HG03139 (cell line): ENCODE results near the gene P4HTM.

Source experiments
- ATAC-seq: cut with Tn5 transposase; IDR thresholded peaks from one replicate; pipeline ENCODE4 v1.9.1; 2021; ENCODE audit not compliant: unreplicated experiment

Gene P4HTM

DNA sequence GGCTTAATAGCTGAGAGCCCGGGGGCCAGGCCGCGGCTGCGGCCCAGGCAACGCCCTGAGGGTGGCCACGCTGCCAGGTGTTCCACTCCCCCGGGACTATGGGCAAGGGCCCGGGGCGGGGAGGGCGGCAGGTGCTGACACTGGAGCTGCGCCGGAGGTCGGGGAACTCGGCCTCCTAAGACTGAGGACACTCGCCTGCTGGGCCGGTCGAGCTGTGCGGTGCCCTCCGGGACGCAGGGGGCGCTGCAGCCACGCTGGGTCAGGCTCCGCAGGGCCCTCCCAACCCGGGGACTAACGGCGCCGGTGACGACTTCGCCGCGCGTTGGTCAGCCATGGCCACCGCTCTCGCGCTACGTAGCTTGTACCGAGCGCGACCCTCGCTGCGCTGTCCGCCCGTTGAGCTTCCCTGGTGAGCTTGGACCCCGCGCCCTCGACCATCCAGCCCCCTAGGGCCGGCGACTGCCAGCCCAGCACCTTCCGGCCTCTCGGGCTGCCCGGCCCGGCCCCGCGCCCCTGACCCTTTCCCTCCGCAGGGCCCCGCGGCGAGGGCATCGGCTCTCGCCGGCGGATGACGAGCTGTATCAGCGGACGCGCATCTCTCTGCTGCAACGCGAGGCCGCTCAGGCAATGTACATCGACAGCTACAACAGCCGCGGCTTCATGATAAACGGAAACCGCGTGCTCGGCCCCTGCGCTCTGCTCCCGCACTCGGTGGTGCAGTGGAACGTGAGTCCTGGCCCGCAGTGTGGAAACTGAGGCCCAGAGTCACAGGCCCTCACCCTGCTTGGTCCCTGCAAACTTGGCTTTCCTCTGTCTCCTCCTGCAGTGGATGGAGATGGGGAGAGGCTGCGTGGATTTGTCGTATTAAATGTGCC lies 32.0 kb downstream of the P4HTM start, which contains the start of gene NDUFAF3:
Gene NDUFAF3, plus strand, starts transcription at position 309 of the 875 bp plus-strand sequence. Its CDS starts 24 bp downstream, at position 333.
- peak; percentile 49 for ATAC-seq

DNA sequence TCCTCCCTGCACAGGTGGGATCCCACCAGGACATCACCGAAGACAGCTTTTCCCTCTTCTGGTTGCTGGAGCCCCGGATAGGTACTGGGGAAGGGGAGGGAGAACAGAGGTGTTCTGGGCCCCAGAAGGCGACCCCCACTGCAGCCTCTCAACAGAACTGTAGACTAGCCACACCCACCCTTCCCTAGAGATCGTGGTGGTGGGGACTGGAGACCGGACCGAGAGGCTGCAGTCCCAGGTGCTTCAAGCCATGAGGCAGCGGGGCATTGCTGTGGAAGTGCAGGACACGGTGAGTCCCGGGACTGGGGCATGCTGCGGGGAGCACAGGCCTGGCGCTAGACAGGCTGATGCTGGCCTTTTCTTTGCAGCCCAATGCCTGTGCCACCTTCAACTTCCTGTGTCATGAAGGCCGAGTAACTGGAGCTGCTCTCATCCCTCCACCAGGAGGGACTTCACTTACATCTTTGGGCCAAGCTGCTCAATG lies 32.7 kb downstream of the P4HTM start:
- ATAC-seq = no peak

DNA sequence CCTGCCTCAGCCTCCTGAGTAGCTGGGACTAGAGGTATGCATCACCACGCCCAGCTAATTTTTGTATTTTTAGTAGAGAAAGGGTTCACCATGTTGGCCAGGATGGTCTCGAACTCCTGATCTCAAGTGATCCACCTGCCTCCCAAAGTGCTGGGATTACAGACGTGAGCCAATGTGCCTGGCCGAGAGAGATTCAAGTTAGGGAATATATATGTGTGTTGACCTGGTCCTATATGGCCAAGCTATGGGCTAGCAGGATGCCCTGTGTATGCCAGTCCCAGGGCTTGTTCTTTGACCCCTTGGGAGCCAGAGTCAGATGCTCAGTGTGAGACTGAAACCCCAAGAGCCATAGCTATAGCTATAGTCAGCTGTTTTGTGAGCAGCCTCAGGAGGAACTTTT lies 33.7 kb downstream of the P4HTM start:
- ATAC-seq = no peak

DNA sequence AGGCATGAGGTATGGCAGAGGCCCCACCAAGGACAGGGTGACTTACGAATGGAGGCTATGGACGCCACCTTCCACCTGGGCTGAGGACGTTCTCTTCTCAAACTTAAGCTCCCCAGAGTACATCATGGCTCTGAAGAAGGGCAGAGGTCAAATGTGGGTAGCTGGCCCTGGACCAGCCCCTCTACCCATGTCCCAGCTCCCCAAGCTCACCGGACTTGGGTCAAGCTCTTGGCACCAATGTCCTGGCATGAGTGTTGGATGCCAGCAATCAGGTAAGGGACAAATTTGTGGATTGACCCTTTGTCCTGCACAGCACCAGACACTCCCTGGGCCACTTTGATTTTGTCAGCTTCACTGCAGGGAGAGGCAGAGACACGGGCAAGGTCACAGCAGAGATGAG lies 34.4 kb downstream of the P4HTM start:
- ATAC-seq = no peak

DNA sequence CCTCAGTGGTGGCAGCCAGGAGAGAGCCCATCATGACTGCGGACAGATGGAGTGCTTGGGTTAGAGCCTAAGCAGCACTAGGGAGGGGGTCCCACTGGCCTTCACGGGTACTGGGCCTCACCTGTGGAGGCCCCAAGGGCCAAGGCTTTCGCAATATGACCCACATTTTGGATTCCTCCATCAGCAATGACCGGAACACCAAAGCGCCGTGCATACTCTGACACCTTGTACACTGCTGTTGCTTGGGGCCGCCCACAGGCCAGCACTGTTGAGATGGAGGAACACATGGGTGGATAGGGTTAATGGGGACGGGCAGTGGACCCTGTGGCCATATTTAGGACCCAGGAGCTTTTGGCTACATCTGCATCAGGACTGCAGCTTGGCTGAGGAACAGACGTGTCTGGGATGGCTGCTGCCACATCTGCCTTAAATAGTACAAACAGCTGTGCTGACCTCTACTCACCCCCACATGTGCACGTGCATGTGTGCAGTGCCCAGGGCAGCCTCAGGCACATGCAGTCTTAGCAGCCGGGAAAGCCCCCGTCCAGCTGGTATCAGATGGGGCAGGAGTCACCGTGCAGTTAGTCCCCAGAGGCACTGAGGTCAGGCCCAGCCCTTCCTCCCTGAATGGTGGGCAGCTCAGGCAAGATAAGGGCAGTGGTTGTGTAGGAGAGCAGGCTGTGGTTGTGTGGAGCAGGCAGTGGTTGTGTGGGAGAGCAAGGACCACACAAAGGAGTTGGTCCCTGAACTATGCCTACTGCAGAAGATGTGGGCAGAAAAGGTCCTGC lies 35.2 kb downstream of the P4HTM start:
- ATAC-seq = no peak

DNA sequence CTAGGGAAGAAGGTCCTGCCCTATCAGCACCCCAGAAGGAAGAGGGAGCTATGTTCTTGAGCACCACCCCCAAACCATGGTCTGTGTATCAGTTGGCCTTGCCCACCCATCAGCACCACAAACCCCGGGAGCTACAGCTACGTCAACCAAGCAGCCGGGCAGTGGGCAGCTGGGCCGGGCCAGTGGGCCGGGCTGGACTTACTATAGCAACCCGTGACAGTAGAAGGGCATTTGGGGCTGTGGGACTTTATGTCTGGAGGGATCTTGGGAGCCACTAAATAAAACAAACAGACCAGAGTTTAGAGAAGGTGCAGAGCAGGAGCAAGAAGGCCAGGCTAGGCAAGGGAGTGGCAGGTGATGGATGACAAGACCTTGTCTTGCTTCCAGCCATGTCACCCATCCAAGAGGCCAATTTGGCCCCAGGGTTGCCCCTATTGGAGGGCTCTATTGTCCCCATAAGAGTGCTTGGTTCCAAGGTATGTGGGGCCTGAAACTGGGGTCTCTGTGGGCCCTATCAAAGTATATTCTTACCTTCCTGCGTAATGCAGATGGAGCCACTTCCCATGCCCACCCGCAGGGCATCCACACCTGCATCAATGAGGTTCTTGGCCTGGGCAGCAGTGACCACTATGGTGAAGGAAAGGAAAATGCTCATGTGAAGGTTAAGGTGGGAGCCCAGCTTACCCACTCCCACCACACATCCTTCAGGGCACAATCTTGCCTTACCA lies 35.9 kb downstream of the P4HTM start:
- no peak for ATAC-seq

DNA sequence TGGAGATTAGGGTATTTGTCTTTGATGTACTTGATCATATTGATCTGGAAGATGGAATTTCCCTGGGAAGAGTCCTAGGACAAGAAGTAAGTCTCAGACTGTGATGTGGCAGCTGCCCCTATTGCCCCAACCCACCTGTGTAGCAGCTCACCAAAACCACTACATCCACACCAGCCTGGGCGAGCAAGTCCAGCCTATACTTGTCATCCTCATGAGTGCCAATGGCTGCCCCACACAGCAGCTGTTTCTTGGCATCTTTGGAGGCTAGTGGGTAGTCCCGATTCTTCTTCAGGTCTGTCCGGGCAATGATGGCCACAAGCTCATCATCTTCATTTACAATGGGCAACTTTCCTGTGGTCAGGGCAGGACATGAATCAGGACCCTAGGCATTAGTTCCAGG lies 36.5 kb downstream of the P4HTM start:
- ATAC-seq = no peak

DNA sequence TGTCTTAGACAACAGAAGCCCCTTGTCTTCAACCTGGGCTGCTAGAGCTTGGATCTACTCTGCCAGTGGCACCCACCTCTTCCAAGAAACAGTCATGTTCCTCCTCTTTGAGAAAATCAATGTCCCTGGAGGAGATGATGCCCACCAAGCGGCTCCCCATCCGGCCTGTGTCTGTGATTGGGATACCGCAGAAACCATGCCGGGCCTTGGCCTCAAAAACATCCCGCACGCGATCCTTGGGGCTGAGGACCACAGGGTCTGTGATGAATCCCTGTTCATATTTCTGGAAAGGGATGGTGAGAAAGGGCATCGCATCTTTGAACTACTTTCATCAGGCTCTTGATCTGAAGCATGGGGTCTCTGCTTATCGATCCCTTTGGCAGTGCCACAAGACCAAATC lies 37.6 kb downstream of the P4HTM start:
- no peak for ATAC-seq

DNA sequence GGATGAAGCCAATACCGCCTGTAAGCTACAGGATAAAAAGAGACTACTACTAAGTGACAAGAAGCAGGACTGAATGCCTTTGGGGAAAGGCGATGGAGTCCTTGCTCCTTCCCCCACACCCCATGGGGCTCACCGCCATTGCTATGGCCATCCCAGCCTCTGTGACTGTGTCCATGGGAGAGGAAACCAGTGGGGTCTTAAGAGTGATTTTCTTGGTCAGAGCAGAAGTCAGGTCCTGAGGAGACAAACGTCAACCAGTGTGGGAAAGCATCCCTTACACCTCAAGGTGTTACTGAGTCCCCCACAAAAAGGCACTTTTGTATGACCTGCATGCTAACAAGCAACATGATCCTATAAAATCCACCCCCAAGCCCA lies 38.2 kb downstream of the P4HTM start:
- no peak for ATAC-seq

DNA sequence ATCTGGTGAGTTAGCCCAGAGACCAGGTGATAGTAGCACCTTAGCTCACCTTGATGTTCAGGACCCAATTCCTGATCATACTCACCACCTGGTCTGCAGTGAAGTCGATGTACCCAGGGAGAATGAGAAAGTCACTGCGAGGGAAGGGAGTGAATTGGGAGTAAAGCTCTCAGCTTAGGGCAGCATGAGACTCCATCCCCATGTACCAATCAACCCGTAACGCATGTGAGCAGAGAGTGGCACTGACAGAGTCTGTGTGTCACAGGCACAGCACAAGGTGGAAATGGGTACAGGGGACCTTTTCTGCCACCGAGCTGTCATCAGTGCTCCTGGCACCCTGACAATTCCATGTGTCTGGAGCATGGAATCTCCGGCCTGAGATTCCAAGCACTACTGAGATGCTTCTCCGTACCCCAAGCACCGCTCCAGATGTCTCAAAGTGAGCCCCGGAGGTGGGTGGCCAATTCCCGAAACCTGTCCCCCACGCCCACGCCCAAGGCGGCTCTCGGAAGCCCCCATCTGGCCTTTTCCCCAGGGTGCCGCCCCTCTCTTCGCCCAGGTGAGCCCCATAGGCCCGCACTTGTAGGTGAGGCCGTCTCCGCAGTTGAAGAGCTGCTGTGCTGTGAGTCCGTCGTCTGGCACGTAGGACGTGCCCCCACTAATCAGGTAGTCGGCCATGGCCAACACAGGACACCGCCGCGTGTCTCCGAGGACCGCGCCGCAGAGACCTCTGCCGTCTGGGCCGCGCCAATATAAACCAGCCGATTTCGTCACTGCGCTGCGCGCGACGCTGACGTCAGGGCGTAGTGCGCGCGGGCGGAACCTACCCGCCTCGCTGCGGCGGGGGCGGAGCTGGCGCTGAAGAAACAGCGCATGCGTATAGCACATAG lies 38.9 kb downstream of the P4HTM start, which contains the start of gene IMPDH2:
Gene IMPDH2, minus strand, starts transcription at position 726 of the 890 bp plus-strand sequence. Its CDS starts 48 bp downstream, at position 678.
- peak; percentile 78 for ATAC-seq

DNA sequence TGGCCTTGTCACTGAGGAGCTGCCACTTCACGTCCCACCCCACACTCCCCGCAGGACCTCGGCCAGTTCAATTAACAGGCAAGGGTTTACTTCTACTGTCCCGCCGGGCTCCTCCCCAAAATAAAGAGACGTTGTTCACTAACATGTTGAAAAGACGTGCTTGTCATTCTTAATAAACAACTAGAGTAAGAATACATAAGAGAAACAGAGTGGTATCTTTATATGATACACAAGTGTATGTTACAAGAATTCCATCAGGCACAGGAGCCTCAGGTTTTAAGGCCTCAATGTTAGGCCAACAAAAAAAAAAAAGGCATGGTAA lies 39.5 kb downstream of the P4HTM start:
- no peak for ATAC-seq

DNA sequence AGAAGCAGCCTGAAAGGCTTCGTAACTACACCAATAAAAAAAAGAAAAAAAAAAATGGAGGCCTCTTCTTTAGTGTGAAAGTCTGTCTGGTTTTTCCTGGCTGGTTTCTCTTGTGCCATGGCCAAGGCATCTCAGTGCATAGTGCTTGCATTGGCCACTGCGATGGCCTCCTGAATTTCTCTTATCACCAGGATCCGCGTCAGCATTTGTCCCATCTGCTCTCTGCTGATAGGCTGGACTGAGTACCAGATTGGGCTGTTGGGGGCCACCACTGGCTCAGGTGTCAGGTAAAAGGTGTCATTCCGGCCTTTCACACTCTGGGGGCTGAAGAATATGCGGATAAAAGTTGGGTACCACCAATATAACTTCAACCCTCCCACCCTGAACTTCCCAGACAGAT lies 40.3 kb downstream of the P4HTM start:
- ATAC-seq = no peak

DNA sequence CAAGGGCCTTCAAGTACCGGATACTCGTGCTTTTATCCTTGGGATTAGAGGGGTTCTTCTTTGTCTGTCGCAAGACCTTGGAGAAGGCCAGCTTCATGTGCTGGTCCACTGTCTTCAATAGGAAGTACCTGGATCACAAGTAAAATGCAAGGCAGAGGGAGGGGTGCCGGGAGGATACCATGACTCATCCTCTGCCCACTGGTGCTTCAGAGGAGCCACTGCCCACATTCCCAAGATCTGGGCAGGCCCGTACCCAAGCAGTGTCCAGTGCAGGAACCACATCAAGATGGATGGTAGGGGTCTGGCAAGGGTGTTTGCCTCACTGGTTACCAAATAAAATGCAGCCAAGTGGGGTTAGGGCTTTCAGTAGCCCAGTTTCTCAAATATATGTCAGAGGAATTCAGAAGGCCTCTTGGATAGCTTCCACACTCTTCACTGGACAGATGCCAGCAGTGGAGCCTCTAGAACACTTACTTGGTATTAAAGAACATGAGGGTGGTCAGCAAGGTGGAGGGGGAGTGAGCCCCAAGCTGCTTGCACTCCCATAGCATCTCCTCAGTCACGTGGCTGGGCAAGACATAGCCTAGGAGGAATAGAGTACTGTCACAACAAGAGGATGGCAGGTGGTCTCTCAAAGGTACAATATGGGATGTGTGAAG lies 42.7 kb downstream of the P4HTM start:
- no peak for ATAC-seq

DNA sequence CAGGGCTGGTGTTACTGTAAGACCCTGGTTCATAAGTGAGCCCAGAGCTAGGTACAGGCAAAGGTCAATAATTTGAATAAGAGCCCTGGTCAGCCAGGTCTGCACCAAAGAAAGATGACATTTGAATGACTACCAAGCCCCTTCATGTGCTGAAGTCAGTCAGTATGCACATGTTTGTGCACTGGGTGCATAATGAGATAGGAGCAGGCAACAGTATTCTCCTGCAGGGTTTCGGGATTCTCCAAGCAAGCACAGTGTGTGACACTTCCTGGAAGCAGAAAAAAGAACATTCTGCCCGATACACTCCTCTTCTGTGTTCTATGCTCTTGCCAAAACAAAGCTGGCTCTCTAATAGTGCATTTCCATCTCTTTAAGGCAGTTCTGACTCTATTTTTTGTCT lies 44.6 kb downstream of the P4HTM start:
- no peak for ATAC-seq

DNA sequence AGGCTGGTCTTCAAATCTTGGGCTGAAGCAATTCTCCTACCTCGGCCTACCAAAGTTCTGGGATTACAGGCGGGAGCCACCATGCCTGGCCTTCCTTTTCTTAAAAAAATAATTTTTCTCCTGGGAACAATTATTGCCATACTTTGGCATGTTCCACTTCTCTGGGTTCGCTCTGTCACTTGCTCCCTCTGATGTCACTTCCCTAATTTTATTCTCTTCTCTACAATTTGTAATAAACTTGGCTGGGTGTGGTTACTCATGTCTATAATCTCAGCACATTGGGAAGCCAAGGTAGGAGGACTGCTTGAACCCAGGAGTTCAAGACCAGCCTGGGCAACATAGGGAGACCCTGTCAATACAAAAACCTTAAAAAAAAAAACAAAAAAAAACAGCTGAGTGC lies 45.2 kb downstream of the P4HTM start:
- ATAC-seq = no peak

DNA sequence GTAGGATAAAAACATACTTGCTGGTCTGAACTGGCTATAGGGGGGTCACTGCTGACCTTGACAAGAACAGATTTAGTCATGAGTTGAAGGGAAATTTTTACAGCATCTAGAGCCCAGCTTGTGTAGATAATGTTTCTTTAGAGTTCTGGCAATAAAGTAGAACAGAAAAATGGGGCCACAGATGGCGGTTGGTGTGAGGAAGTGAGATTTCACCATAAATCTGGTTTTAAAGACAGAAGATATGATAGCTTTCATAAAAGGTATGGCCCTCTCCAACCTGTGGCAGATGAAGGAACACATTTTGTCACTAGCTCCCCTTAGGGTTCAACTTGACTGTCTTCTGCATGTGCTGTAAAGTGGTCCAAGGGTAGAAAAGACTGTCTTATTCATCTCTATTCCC lies 63.5 kb downstream of the P4HTM start:
- no peak for ATAC-seq

DNA sequence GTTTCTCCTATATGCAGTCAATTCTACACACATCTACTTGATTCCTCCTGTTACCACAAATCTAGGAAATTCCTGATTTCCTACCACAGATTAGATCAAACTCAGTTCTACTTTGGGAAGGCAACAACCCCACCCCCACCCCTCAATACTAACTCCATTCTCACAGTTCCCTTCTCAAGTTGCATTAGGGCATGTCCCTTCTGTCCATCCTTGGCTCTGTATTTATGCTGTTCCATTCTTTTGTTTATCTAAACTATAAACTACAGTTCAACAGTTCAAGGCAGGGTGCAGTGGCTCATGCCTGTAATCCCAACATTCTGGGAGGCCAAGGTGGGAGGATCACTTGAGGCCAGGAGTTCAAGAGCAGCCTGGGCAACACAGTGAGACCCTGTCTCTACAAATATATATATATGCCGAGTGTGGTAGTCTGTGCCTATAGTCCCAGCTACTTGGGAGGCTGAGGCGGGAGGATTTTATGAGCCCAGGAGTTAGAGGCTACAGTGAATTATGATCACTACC lies 64.4 kb downstream of the P4HTM start:
- ATAC-seq = no peak
